Neural crest cell (in vitro differentiated cells): ENCODE results near the gene POLR1E. TPM values are rescaled to one million over a fixed set of nuclear protein-coding genes. Genes with fewer than 3 reads are reported as not detected.

ENCODE experiments used
- DNase-seq: peaks from one replicate; pipeline ENCODE4 v3.0.0; 2021; ENCODE audit warnings: low read depth, mixed read lengths, low spot score
- H3K27ac Mint-ChIP-seq: one replicate; pipeline ENCODE4 v1.8.0; 2021; ENCODE audit warnings: mild to moderate bottlenecking, mixed read lengths; ENCODE audit not compliant: unreplicated experiment
- H3K27me3 Mint-ChIP-seq: 2 replicates; pipeline ENCODE4 v1.8.0; 2021; ENCODE audit warnings: low read depth, mild to moderate bottlenecking, mixed read lengths
- H3K36me3 Mint-ChIP-seq: 2 replicates; pipeline ENCODE4 v1.8.0; 2021; ENCODE audit warnings: low read depth, mild to moderate bottlenecking, mixed read lengths
- H3K4me1 Mint-ChIP-seq: 2 replicates; pipeline ENCODE4 v1.8.0; 2021; ENCODE audit warnings: mixed read lengths
- H3K4me3 Mint-ChIP-seq: one replicate; pipeline ENCODE4 v1.8.0; 2021; ENCODE audit warnings: mild to moderate bottlenecking, mixed read lengths
- H3K9me3 Mint-ChIP-seq: 2 replicates; pipeline ENCODE4 v1.8.0; 2021; ENCODE audit warnings: mixed read lengths
- total RNA-seq: library from RNA; stranded (reverse); gene quantifications from 2 replicates; pipeline ENCODE4 v1.2.1, GENCODE V29; 2021
- TF ChIP-seq, protein P1 (sequence below): fragments of 200-600 bp; sonication (generic); conservative IDR thresholded peaks from 2 replicates; pipeline ENCODE4 v1.5.0; 2021; ENCODE audit warnings: antibody characterized with exemption, mild to moderate bottlenecking

The POLR1E gene
- total RNA-seq, 1 donor from 2014 or later, result 46.4 TPM

- Mint-ChIP-seq H3K36me3 (peaks cover 14% of the 10 kb centered on the region), H3K27ac (no peak overlapping the region), H3K4me1 (peaks cover 8% of the 10 kb centered on the region), H3K27me3 (no peaks in the 10 kb centered on the region), H3K4me3 (no peak overlapping the region), H3K9me3 (peaks cover 3% of the 10 kb centered on the region)
- TF ChIP-seq, protein P1, sequence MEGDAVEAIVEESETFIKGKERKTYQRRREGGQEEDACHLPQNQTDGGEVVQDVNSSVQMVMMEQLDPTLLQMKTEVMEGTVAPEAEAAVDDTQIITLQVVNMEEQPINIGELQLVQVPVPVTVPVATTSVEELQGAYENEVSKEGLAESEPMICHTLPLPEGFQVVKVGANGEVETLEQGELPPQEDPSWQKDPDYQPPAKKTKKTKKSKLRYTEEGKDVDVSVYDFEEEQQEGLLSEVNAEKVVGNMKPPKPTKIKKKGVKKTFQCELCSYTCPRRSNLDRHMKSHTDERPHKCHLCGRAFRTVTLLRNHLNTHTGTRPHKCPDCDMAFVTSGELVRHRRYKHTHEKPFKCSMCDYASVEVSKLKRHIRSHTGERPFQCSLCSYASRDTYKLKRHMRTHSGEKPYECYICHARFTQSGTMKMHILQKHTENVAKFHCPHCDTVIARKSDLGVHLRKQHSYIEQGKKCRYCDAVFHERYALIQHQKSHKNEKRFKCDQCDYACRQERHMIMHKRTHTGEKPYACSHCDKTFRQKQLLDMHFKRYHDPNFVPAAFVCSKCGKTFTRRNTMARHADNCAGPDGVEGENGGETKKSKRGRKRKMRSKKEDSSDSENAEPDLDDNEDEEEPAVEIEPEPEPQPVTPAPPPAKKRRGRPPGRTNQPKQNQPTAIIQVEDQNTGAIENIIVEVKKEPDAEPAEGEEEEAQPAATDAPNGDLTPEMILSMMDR, result no peak
- DNase-seq, result no peak
Measured at GRCh38 chr9:37454238-37454637, 31.5 kb upstream of the POLR1E start.

DNA sequence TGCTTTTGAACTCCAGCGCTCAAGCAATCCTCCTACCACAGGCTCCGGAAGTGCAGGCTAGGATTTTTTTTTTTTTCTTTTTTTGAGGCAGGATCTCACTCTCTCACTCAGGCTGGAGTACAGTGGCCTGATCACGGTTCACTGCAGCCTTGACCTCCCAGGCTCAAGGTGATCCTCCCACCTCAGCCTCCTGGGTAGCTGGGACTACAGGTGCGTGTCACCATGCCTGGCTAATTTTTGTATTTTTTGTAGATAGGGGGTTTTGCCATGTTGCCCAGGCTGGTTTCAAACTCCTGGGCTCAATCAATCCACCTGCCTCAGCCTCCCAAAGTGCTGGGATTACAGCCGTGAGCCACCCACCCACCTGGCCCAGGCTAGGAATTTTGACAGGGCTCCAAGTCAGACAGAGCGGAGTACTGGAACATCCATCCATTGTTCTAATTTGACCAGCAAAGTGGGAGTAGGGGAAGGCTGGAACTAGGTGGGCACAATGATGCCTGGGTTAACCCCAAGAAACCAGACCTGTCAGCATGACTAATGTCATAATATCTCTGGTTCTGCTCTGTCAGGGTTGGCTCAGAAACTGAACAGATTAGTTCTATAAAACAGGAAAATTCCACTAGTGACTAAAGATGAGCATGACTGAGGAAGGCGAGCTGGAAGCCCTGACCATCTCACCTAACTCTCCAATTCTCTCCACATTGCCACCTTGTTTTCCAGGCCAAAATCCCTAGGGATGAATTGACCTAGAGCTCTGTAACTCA lies 29.7 kb upstream of the POLR1E start:
- Mint-ChIP-seq H3K27me3 (no peaks in the 10 kb centered on the region), H3K9me3 (peaks cover 3% of the 10 kb centered on the region), H3K4me1 (no peaks in the 10 kb centered on the region), H3K36me3 (peaks cover 9% of the 10 kb centered on the region), H3K27ac (no peak overlapping the region), H3K4me3 (no peak overlapping the region)
- DNase-seq, result no peak
- TF ChIP-seq, protein P1, result no peak

GRCh38 chr9:37456817-37457216 lies 28.9 kb upstream of the POLR1E start:
- Mint-ChIP-seq H3K9me3 (peaks cover 3% of the 10 kb centered on the region), H3K36me3 (peaks cover 9% of the 10 kb centered on the region), H3K27me3 (no peaks in the 10 kb centered on the region), H3K27ac (no peak overlapping the region), H3K4me3 (no peak overlapping the region), H3K4me1 (peaks cover under 1% of the 10 kb centered on the region)
- no peak for DNase-seq
- TF ChIP-seq, protein P1, result no peak

DNA sequence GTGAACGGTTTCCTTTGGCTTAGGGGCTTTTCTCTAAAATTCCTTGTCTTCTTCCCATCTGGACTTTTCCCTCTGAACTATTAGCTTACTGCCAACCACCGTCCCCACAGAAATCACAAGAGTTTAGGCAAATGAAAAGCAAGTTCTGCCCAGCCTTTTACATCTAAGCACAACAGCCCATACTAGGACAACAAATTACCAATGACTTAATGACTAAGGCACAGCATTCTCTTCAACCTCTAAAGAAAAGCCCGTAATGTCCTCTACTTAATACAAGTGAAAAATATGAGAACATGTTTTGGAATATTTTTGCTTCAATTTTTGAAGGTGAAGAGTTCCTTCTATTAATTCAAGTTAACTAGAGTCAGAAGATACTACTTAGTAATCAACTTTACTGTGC lies 21.7 kb upstream of the POLR1E start:
- Mint-ChIP-seq H3K27ac (no peak overlapping the region), H3K4me1 (peaks cover 44% of the 10 kb centered on the region), H3K36me3 (no peaks in the 10 kb centered on the region), H3K9me3 (no peaks in the 10 kb centered on the region), H3K27me3 (no peaks in the 10 kb centered on the region), H3K4me3 (peak overlapping the region; percentile 98)
- no peak for DNase-seq
- TF ChIP-seq, protein P1, result no peak

GRCh38 chr9:37464426-37465248 lies 21.1 kb upstream of the POLR1E start:
- H3K9me3 Mint-ChIP-seq, result no peaks in the 10 kb centered on the region
- no peak for DNase-seq
- TF ChIP-seq, protein P1, result no peak

More at GRCh38 chr9:37464426-37465248, 21.1 kb upstream of the POLR1E start:
- Mint-ChIP-seq H3K27me3 (no peaks in the 10 kb centered on the region), H3K36me3 (no peaks in the 10 kb centered on the region), H3K4me1 (peaks cover 44% of the 10 kb centered on the region), H3K27ac (peak overlapping the region; percentile 98), H3K4me3 (peak overlapping the region; percentile 98)
